PFSK-1 (cell line): ENCODE data around the gene PTPRN2.

Experiments used
- FOXP2 ChIP-seq: optimal IDR thresholded peaks from 2 replicates; pipeline ENCODE3; 2011; ENCODE audit warnings: borderline replicate concordance, control low read depth, inconsistent platforms; ENCODE audit not compliant: insufficient read depth; ENCODE audit errors: extremely low read length, extremely low read depth
- POLR2AphosphoS5 ChIP-seq: IDR thresholded peaks from 2 replicates; pipeline ENCODE4 v1.6.1; 2012; ENCODE audit warnings: low read depth, mild to moderate bottlenecking, control low read depth, low read length, moderate library complexity
- REST ChIP-seq, 2 experiments: IDR thresholded peaks; 2 replicates each; pipeline versions ENCODE4 v1.6.1 to v1.8.0; 2011 to 2012; ENCODE audit warnings: low read depth in 2 of 2, low read length in 2 of 2, control low read depth in 1 of 2, inconsistent platforms in 1 of 2, mild to moderate bottlenecking in 1 of 2, moderate library complexity in 1 of 2; ENCODE audit not compliant: insufficient read depth in 1 of 2
- SIN3A ChIP-seq: IDR thresholded peaks from 2 replicates; pipeline ENCODE4 v1.6.1; 2012; ENCODE audit warnings: mild to moderate bottlenecking, low read length, moderate library complexity, borderline replicate concordance; ENCODE audit not compliant: insufficient read depth
- TAF1 ChIP-seq: IDR thresholded peaks from 2 replicates; pipeline ENCODE4 v1.6.1; 2012; ENCODE audit warnings: low read length, control low read depth, borderline replicate concordance; ENCODE audit not compliant: insufficient read depth

Gene PTPRN2

GRCh38 chr7:157844141-157844540 is 743.5 kb downstream of the PTPRN2 start:
- TF ChIP-seq REST (IDR thresholded peaks at IDR 0.05; ENCODE audit: insufficient read depth in 1 of 2, low read depth in 2 of 2, low read length in 2 of 2) (no peak), FOXP2 (no peak), TAF1 (no peak), POLR2AphosphoS5 (no peak), SIN3A (no peak)

GRCh38 chr7:157843336-157844140 is 744.1 kb downstream of the PTPRN2 start:
- TF ChIP-seq TAF1 (no peak), FOXP2 (no peak), REST (IDR thresholded peaks at IDR 0.05; ENCODE audit: insufficient read depth in 1 of 2, low read depth in 2 of 2, low read length in 2 of 2) (no peak), SIN3A (no peak), POLR2AphosphoS5 (no peak)

GRCh38 chr7:157841773-157842370 is 745.8 kb downstream of the PTPRN2 start:
- no peak for TF ChIP-seq FOXP2
- no peak for TF ChIP-seq SIN3A
- no peak for TF ChIP-seq POLR2AphosphoS5
- no peak for TF ChIP-seq REST (IDR thresholded peaks at IDR 0.05; ENCODE audit: insufficient read depth in 1 of 2, low read depth in 2 of 2, low read length in 2 of 2)
- no peak for TF ChIP-seq TAF1

GRCh38 chr7:157840914-157841772 is 746.5 kb downstream of the PTPRN2 start:
- TF ChIP-seq SIN3A (no peak), REST (IDR thresholded peaks at IDR 0.05; ENCODE audit: insufficient read depth in 1 of 2, low read depth in 2 of 2, low read length in 2 of 2) (no peak), TAF1 (no peak), FOXP2 (no peak), POLR2AphosphoS5 (no peak)
